OCI-LY3 (cell line): ENCODE results near the gene LRP6.

Experiments used
- EZH2phosphoT487 ChIP-seq: fragments of 200-600 bp; shearing (Covaris generic); IDR thresholded peaks from 2 replicates; pipeline ENCODE4 v1.6.1; 2018; ENCODE audit warnings: antibody characterized with exemption, mixed run types, low read depth
- TF ChIP-seq, protein P1 (sequence below): fragments of 200-600, 300-600 bp; sonication (generic); IDR thresholded peaks from 2 replicates; pipeline ENCODE4 v1.5.1; 2014; ENCODE audit warnings: antibody characterized with exemption, low read length, low read depth

DNA sequence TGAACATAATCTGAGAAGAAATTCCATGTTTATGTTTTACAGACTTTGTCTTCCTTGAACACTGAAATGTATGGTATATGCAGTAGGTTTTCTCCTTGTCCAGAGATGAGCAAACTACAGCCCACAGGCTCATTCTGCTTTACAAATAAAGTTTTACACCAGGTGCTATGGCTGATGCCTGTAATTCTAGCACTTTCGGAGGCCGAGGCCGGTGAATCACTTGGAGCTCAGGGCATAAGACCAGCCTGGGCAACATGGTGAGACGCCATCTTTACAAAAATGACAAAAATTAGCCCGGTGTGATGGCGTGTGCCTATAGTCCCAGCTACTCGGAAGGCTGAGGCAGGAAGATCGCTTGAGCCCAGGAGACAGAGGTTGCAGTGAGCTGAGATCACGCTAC is 64.7 kb downstream of the LRP6 start:
- TF ChIP-seq, protein P1, sequence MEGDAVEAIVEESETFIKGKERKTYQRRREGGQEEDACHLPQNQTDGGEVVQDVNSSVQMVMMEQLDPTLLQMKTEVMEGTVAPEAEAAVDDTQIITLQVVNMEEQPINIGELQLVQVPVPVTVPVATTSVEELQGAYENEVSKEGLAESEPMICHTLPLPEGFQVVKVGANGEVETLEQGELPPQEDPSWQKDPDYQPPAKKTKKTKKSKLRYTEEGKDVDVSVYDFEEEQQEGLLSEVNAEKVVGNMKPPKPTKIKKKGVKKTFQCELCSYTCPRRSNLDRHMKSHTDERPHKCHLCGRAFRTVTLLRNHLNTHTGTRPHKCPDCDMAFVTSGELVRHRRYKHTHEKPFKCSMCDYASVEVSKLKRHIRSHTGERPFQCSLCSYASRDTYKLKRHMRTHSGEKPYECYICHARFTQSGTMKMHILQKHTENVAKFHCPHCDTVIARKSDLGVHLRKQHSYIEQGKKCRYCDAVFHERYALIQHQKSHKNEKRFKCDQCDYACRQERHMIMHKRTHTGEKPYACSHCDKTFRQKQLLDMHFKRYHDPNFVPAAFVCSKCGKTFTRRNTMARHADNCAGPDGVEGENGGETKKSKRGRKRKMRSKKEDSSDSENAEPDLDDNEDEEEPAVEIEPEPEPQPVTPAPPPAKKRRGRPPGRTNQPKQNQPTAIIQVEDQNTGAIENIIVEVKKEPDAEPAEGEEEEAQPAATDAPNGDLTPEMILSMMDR, result no peak
- no peak for TF ChIP-seq EZH2phosphoT487
